HUES48 (cell line): Measurements from ENCODE around the gene APOOL.

ENCODE experiments used
- H3K27ac ChIP-seq: one replicate; pipeline ENCODE4 v1.7.0; 2013; ENCODE audit warnings: low read depth, low read length, inconsistent platforms
- H3K27me3 ChIP-seq: 2 replicates; pipeline ENCODE4 v1.6.1; 2013; ENCODE audit warnings: mild to moderate bottlenecking, low read length; ENCODE audit not compliant: control insufficient read depth, insufficient read depth
- H3K36me3 ChIP-seq: 2 replicates; pipeline ENCODE4 v1.6.1; 2013; ENCODE audit warnings: low read length; ENCODE audit not compliant: control insufficient read depth, insufficient read depth
- H3K4me1 ChIP-seq: 2 replicates; pipeline ENCODE4 v1.6.1; 2013; ENCODE audit warnings: mild to moderate bottlenecking, low read length; ENCODE audit not compliant: control insufficient read depth, insufficient read depth
- H3K4me3 ChIP-seq: 2 replicates; pipeline ENCODE4 v1.5.1; 2013; ENCODE audit warnings: mild to moderate bottlenecking, low read depth, low read length
- H3K9ac ChIP-seq: 2 replicates; pipeline ENCODE4 v1.6.1; 2013; ENCODE audit warnings: mild to moderate bottlenecking, low read depth, low read length, moderate library complexity
- H3K9me3 ChIP-seq: 2 replicates; pipeline ENCODE4 v1.6.1; 2013; ENCODE audit warnings: low read length; ENCODE audit not compliant: control insufficient read depth, insufficient read depth

APOOL gene

GRCh38 chrX:85115252-85115651, 111.6 kb downstream of the APOOL start:
- H3K27me3 ChIP-seq = no peaks in the 10 kb centered on the region
- H3K9ac ChIP-seq = no peak overlapping the region
- H3K36me3 ChIP-seq = no peaks in the 10 kb centered on the region
- H3K4me3 ChIP-seq = no peak overlapping the region
- H3K27ac ChIP-seq = no peak overlapping the region
- H3K4me1 ChIP-seq = no peaks in the 10 kb centered on the region
- peaks cover 16% of the 10 kb centered on the region for H3K9me3 ChIP-seq

GRCh38 chrX:85136409-85136808, 132.7 kb downstream of the APOOL start:
- Histone ChIP-seq H3K36me3 (no peaks in the 10 kb centered on the region), H3K4me3 (no peak overlapping the region), H3K9ac (no peak overlapping the region), H3K27ac (no peak overlapping the region), H3K9me3 (peaks cover 20% of the 10 kb centered on the region), H3K27me3 (no peaks in the 10 kb centered on the region), H3K4me1 (no peaks in the 10 kb centered on the region)

- Histone ChIP-seq H3K27me3 (no peaks in the 10 kb centered on the region), H3K9me3 (peaks cover 30% of the 10 kb centered on the region), H3K4me1 (no peaks in the 10 kb centered on the region), H3K9ac (no peak overlapping the region), H3K27ac (no peak overlapping the region), H3K36me3 (no peaks in the 10 kb centered on the region), H3K4me3 (no peak overlapping the region)
Measured at GRCh38 chrX:85139422-85139821, 135.7 kb downstream of the APOOL start.

- Histone ChIP-seq H3K27me3 (no peaks in the 10 kb centered on the region), H3K27ac (no peak overlapping the region), H3K9me3 (peaks cover 28% of the 10 kb centered on the region), H3K4me3 (no peak overlapping the region), H3K9ac (no peak overlapping the region), H3K36me3 (no peaks in the 10 kb centered on the region), H3K4me1 (no peaks in the 10 kb centered on the region)
Measured at GRCh38 chrX:85140964-85141363, 137.3 kb downstream of the APOOL start.
